NCI-H2081 treated with DMSO at 0.1 percent for 48 hours (cell line): ENCODE results near the gene MADD.
"Not testable (repeated sequence)": the region's sequence is repeated elsewhere in the genome, so short reads cannot be mapped to it uniquely, and the experiment has no call there.

Experiments used
- DNase-seq: peaks from one replicate; lab custom pipeline; 2025; lab: John Stamatoyannopoulos, UW

The MADD gene

GRCh38 chr11:47318166-47318565 is 48.2 kb downstream of the MADD start:
- no peak for DNase-seq

- DNase-seq: no peak
Observed at GRCh38 chr11:47324520-47324919, 54.6 kb downstream of the MADD start.

GRCh38 chr11:47325271-47326041 is 55.5 kb downstream of the MADD start:
- DNase-seq: no peak

GRCh38 chr11:47326198-47326597 is 56.3 kb downstream of the MADD start:
- DNase-seq: no peak

GRCh38 chr11:47327025-47327424 is 57.1 kb downstream of the MADD start:
- DNase-seq: no peak

GRCh38 chr11:47327949-47328348 is 58.0 kb downstream of the MADD start:
- DNase-seq: no peak

GRCh38 chr11:47328449-47329390 is 58.8 kb downstream of the MADD start:
- no peak for DNase-seq

- DNase-seq: no peak
Observed at GRCh38 chr11:47329431-47329986, 59.6 kb downstream of the MADD start.

GRCh38 chr11:47329987-47330931 is 60.3 kb downstream of the MADD start:
- DNase-seq: no peak

GRCh38 chr11:47331454-47332302 is 61.7 kb downstream of the MADD start:
- DNase-seq: no peak

- DNase-seq: no peak
Observed at GRCh38 chr11:47332303-47332711, 62.4 kb downstream of the MADD start.

GRCh38 chr11:47332791-47333525 is 63.0 kb downstream of the MADD start:
- DNase-seq: no peak

GRCh38 chr11:47333526-47333845 is 63.6 kb downstream of the MADD start:
- DNase-seq: no peak

GRCh38 chr11:47333886-47334443 is 64.0 kb downstream of the MADD start:
- DNase-seq: no peak

- DNase-seq: not testable (repeated sequence)
Observed at GRCh38 chr11:47334699-47335411, 64.9 kb downstream of the MADD start.

- no peak for DNase-seq
Observed at GRCh38 chr11:47335733-47336132, 65.8 kb downstream of the MADD start.

- DNase-seq: no peak
Observed at GRCh38 chr11:47336595-47336994, 66.7 kb downstream of the MADD start.

- no peak for DNase-seq
Observed at GRCh38 chr11:47337229-47337924, 67.4 kb downstream of the MADD start.
